GM18868 (cell line): Measurements from ENCODE around the gene MRPL43.
"Not testable (repeated sequence)": the region's sequence is repeated elsewhere in the genome, so short reads cannot be mapped to it uniquely, and the experiment has no call there.

ENCODE experiments used
- ATAC-seq: cut with Tn5 transposase; IDR thresholded peaks from one replicate; pipeline ENCODE4 v1.9.1; 2021; ENCODE audit warnings: mild to moderate bottlenecking, moderate library complexity; ENCODE audit not compliant: unreplicated experiment

MRPL43 gene

GRCh38 chr10:100984672-100985177 lies 2.6 kb downstream of the MRPL43 start:
- no peak for ATAC-seq

GRCh38 chr10:100983868-100984671 lies 3.2 kb downstream of the MRPL43 start:
- no peak for ATAC-seq

DNA sequence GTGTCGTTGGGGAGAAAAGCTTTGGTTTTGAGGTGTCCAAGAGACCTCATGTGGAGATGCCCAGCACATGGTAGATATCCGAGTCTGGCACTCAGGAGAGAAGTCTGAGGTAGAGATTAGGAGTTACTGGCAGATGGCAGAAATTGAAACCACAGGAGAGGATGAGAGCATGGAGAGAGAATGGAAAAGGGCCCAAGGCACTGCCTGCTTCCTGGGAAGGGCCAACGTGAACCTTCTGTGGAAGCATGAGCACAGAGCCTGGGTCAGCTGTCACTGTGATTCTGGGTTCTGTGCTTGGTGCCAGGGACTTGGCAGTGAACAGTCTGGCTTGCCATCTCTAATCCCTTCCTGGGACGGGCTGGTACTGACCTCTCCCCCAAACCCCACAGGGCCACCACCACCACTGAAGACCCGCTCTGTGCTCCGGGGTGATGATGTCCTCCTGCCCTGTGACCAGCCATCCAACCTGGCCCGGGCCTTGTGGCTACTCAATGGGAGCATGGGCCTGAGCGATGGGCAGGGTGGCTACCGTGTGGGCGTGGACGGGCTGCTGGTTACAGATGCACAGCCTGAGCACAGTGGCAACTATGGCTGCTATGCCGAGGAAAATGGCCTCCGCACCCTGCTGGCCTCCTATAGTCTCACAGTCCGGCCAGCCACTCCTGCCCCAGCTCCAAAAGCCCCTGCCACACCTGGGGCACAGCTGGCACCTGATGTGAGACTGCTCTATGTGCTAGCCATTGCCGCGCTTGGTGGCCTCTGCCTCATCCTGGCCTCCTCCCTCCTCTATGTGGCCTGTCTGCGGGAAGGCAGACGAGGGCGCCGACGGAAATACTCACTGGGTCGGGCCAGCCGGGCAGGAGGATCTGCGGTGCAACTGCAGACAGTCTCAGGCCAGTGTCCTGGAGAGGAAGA lies 4.1 kb downstream of the MRPL43 start:
- no peak for ATAC-seq

- ATAC-seq, result no peak
Measured at GRCh38 chr10:100981178-100981772, 6.0 kb downstream of the MRPL43 start.

GRCh38 chr10:100980711-100981110 lies 6.6 kb downstream of the MRPL43 start:
- no peak for ATAC-seq

GRCh38 chr10:100980311-100980710 lies 7.0 kb downstream of the MRPL43 start:
- no peak for ATAC-seq

DNA sequence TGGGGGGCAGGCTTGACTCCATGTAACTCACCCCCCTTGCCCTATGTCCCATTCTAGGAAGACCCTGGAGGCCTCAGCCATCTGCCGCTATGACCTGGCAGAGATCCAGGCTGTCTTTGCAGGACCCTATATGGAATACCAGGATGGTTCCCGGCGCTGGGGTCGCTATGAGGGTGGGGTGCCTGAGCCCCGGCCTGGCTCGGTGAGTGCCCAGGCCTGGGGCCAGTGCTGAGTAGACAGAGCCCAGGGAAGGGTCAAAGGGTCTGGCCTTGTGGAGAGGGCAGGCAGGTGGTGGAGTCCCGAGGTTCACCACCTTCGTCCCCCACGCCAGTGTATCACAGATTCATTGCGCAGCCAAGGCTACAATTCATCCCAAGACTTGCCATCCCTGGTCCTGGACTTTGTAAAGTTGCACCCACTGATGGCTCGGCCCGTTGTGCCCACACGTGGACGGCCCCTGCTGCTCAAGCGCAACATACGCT lies 7.5 kb downstream of the MRPL43 start:
- no peak for ATAC-seq

DNA sequence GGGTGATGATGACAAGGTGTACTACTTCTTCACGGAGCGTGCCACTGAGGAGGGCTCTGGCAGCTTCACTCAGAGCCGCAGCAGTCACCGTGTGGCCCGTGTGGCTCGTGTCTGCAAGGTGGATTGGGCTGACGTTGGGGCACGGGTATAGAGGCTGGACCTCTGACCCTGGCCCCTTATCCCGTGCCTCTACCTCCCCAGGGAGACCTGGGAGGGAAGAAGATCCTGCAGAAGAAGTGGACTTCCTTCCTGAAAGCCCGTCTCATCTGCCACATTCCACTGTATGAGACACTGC lies 8.4 kb downstream of the MRPL43 start:
- no peak for ATAC-seq

GRCh38 chr10:100978121-100978900 lies 9.0 kb downstream of the MRPL43 start:
- no peak for ATAC-seq

GRCh38 chr10:100977436-100977835 lies 9.9 kb downstream of the MRPL43 start:
- no peak for ATAC-seq

- no peak for ATAC-seq
Measured at GRCh38 chr10:100976906-100977305, 10.4 kb downstream of the MRPL43 start.

DNA sequence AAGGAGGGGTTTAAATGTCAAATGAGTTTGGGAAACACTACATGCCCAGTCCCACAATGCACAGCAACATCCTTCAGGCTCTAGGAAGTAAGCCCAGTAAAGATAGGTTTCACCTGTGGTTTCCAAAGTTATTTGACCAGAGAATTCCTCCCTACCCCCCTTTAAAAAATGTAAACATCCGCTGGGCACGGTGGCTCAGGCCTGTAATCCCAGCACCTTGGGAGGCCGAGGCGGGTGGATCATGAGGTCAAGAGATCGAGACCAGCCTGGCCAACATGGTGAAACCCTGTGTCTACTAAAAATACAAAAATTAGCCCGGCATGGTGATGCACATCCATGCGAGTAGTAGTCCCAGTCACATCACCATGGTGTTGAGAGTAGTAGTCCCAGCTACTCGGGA lies 11.9 kb downstream of the MRPL43 start:
- ATAC-seq, result not testable (repeated sequence)

- no peak for ATAC-seq
Measured at GRCh38 chr10:100972904-100973535, 14.3 kb downstream of the MRPL43 start.

DNA sequence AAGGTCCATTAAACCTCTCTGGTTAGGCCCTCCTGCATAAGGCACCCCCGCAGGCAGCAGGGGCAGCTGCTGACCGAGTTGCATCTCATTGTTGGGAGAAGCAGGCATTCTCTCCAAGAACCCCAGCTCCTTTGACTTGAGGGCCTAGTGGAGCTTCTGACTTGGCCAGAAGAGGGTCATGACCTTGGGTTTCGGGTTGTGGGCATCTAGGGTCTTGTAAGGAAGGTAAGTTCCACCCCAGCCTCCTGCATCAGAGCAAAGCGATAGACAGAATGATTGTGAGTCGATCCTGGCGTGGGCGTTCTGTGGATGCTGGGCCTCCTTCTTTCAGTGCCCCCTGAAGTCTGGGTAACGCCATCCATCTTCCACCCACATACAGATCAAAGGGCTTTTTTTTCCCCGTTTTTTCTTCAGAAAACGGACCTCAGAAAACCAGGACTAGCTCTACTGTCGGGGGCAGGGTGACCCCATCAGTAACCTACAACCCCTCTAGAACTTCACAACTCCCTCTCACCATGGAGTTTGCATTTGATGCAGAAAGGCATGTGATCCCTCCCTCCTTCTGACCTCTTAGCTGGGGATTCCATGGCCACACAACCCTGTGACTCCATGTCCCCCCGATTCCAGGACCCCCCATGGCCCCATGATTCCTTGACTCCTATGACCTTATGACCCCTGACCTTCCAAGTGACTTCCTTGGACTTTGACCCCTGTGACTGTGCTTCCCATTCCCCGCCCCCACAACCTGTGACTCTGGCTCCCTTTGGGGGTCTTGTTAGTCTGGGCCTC lies 15.0 kb downstream of the MRPL43 start:
- ATAC-seq, result no peak

DNA sequence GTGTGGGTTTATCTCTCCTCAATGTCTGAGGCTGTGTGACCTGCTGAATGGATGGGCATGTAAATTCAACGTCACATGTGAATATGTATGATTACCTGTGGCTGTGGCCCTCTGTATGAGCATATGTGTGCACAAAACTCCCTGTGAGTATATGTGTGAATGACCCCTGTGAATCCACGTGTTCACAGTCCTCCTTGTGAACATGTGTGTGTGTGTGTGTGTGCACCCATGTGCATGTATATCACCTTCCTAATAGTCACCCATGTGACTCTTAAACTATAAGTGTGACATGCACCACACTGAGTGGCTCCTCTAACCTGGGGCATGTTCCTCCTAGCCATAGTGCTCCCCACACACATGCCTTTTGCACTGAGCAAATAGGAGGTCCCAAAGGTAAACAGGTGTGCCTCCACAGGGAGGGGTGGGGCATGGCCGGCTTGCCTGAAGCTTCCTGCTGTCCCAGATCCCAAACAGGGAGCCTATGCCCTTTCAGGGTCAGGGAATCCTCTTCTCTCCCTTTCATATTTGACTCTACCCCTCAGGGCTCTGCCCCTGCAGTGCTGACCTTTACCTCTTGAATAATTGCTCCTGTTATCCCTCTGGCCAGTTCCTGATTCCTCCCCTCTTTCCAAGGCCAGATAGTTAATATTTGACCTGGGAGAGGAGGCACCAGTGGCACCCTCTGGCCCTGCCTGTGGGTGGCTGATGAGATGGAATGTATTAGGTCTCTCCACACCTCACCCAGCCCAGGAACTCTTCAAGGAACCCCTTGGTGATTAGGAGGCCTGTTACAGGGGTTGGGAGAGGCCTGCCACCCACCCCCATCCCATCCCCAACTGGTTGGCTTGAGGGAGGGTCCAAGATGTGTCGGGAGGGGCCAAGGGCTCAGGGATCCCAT lies 16.1 kb downstream of the MRPL43 start:
- ATAC-seq, result no peak

DNA sequence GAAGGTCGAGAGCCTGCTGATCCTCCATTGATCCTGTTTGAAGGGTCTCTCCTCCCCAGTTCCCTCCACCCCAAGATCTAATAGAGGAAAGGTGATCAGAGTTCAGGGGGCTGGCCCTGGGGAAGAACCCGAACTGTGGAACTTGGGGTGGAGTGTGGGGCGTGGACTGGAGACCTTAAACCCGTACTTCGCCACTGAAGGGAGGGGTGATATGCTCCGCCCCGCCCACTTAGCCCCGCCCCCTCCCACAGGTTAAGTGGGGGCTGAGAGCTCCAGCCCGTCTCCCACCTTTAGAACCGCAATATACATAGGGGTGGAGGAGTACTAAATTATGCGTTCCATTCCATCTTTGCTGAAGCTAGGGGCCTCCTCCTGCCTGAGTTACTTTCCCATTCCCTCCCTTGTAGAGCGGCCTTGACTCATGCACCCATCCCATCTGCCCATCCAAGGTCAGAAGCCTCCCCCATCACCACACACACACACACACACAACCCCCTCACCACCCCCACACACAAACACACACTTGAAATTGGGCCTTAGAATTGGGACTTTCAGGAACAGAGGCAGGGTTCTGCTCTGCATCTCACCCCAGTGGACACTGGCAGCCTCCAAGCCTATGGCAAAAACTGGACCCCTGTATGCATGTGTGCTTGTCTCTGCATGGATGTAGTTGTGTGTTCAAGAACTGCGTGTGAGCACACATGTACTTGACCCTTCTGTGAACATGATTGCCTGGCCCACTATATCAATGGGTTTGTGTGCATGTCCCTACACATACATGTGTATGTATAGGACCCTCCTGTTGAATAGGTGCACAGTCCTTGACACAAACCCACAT lies 17.0 kb downstream of the MRPL43 start:
- ATAC-seq, result no peak
